GM21360 (cell line): ENCODE results near the gene CSTPP1.
"Not testable (repeated sequence)": the region's sequence is repeated elsewhere in the genome, so short reads cannot be mapped to it uniquely, and the experiment has no call there.

Source experiments
- ATAC-seq: cut with Tn5 transposase; IDR thresholded peaks from one replicate; pipeline ENCODE4 v1.9.1; 2021; ENCODE audit warnings: mild to moderate bottlenecking, moderate library complexity; ENCODE audit not compliant: unreplicated experiment

The CSTPP1 gene

DNA sequence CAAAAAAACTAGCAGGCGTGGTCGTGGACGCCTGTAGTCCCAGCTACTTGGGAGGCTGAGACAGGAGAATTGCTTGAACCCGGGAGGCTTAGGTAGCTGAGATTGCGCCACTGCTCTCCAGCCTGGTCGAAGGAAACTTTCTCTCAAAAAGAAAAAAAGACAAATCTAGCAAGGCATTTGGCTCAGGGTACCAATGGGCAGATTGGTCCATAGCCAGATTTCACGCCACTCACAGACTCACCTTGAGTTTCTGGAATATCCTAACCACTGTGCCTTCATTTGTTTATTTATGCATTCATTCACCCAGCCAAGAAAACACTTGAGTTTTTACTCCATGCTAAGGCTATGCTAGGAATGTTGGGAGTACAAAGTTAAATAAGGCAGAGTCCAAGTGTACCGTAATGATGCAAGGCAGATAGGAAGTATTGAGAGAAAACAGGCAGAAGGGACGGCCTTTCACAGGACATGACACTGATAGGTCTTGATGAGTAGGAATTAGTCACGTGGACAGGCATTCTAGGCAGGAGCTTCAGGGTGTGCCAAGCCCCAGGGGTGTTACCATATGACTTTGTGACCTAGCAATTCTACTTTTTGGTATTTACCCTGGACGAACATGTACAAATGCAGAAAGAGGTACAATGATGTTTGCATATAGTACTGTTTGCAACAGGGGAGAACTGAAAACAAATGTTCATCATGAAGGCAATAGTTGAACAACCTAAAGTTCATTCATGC lies 252.7 kb downstream of the CSTPP1 start:
- ATAC-seq, result no peak

DNA sequence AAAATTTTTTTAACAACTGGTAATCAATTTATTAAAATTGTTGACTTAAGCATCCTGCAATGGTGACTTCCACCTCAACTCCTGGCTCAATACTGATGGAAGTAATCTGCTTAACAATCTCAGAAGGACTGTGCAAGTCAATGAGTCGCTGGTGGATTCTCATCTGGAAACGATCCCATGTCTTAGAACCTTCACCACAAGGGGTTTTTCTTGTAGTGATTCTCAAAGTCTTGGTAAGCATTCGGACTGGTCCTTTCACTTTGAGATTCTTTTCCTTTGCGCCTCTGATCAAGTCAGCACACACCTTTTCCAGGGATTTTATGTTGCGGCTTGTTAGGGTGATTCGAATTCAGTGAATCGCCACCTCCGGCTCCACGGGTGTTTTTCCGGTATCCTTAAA lies 254.6 kb downstream of the CSTPP1 start:
- not testable (repeated sequence) for ATAC-seq

DNA sequence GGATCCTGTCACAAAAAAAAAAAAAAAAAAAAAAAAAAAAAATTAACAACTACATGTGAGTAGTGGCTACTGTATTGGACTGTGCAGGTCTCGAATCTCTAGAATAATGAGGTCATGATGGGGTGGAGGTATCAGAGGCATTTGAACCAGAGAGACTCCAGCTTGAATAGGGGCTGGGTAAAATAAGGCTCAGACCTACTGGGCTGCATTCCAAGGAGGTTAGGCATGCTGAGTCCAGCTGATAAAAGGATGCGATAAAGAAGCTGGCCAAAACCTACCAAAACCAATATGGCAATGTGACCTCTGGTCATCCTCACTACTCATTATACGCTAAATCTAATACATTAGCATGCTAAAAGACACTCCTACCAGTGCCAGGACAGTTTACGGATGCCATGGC lies 255.6 kb downstream of the CSTPP1 start:
- no peak for ATAC-seq

- not testable (repeated sequence) for ATAC-seq
Measured at GRCh38 chr11:47198161-47198560, 261.6 kb downstream of the CSTPP1 start.

DNA sequence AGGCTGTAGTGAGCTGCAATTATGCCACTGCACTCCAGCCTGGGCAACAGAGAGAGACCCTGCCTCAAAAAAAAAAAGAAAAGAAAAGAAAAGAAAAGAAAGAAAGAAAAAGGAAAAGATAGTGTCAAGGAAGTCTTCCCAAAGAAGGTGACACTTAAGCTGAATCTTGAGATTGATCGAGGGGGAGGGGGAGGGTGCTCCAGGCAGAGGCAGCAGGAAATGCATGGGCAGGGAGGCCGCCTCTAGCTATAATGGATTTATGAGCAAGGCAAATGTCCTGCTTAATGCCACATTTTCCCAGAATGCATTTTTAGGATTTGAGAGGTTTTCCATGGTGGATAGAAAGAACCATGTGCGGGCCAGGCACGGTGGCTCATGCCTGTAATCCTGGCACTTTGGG lies 264.5 kb downstream of the CSTPP1 start:
- no peak for ATAC-seq

GRCh38 chr11:47202576-47202975 lies 266.0 kb downstream of the CSTPP1 start:
- ATAC-seq, result no peak

- ATAC-seq, result no peak
Measured at GRCh38 chr11:47204637-47204989, 268.1 kb downstream of the CSTPP1 start.

- ATAC-seq, result not testable (repeated sequence)
Measured at GRCh38 chr11:47206577-47206976, 270.0 kb downstream of the CSTPP1 start.

- ATAC-seq, result no peak
Measured at GRCh38 chr11:47207459-47207858, 270.9 kb downstream of the CSTPP1 start.

- ATAC-seq, result not testable (repeated sequence)
Measured at GRCh38 chr11:47208008-47208552, 271.5 kb downstream of the CSTPP1 start.

- no peak for ATAC-seq
Measured at GRCh38 chr11:47208628-47209027, 272.1 kb downstream of the CSTPP1 start.
